HCT116 (cell line): ENCODE data around the gene BPIFB4. TPM values are rescaled to one million over a fixed set of nuclear protein-coding genes. Genes with fewer than 3 reads are reported as not detected.

Source experiments
- ATAC-seq: fragments of 200-7000 bp; cut with Tn5 transposase; 2 replicates; pipeline ENCODE4 v1.9.1; 2020; ENCODE audit warnings: mild to moderate bottlenecking, moderate library complexity
- BruUV-seq: library from RNA; stranded (reverse); fragments of 400-500 nt; replicated peaks from 2 replicates; lab custom pipeline; 2021; lab: Mats Ljungman, UMichigan
- CTCF ChIA-PET: fragments of 300-600 bp; sonication (Branson Sonifier 250); formaldehyde crosslinking; loops from one replicate; lab custom pipeline; 2021; ENCODE audit warnings: antibody characterized with exemption; lab: Charles Lee
- POLR2A ChIA-PET: fragments of 300-600, 350-600 bp; sonication (Branson Sonifier 250); formaldehyde crosslinking; loops from one replicate; lab custom pipeline; 2021; ENCODE audit warnings: antibody characterized with exemption; lab: Charles Lee
- RAD21 ChIA-PET, 2 experiments: fragments of 300-600 bp; sonication (Branson Sonifier 250); formaldehyde crosslinking; loops; one replicate each; lab custom pipeline; 2023; ENCODE audit warnings: low total read pairs in 2 of 2; ENCODE audit not compliant: uncharacterized antibody in 2 of 2, unreplicated experiment in 2 of 2, low non-redundant PET in 1 of 2; lab: Charles Lee
- DNase-seq: peaks from one replicate; pipeline ENCODE4 v3.0.0-alpha.2; 2010; ENCODE audit warnings: low read depth, low spot score
- H2AFZ ChIP-seq: fragments of 200-600 bp; shearing (Covaris generic), sonication (generic); 2 replicates; pipeline ENCODE4 v1.6.1; 2017; ENCODE audit warnings: low read depth, mixed run types, mixed read lengths, antibody characterized with exemption, low read length; ENCODE audit not compliant: poor library complexity, severe bottlenecking
- H3K27ac ChIP-seq: 2 replicates; pipeline ENCODE4 v1.5.1; 2012; ENCODE audit warnings: low read depth, low read length
- H3K27me3 ChIP-seq: fragments of 200-600 bp; sonication (generic); 2 replicates; pipeline ENCODE4 v1.6.1; 2016; ENCODE audit warnings: mixed run types, low read length, mixed read lengths; ENCODE audit not compliant: insufficient read depth
- H3K36me3 ChIP-seq, 2 experiments: fragments of 200-500 bp in 1 of 2; fragments of 200-600 bp in 1 of 2; sonication (Bioruptor generic) in 1 of 2; sonication (generic) in 1 of 2; 2 replicates each; pipeline versions ENCODE4 v1.5.1 to v1.6.1; 2014 to 2016; ENCODE audit warnings: low read length in 2 of 2, inconsistent platforms in 1 of 2, mixed read lengths in 1 of 2, mixed run types in 1 of 2; ENCODE audit not compliant: insufficient read depth in 2 of 2, control insufficient read depth in 1 of 2
- H3K4me1 ChIP-seq, 2 experiments: fragments of 200-600 bp in 1 of 2; sonication (generic) in 1 of 2; 2 replicates each; pipeline versions ENCODE4 v1.5.1 to v1.6.1; 2012 to 2017; ENCODE audit warnings: low read length in 2 of 2, inconsistent platforms in 1 of 2, mild to moderate bottlenecking in 1 of 2, mixed read lengths in 1 of 2, mixed run types in 1 of 2, moderate library complexity in 1 of 2; ENCODE audit not compliant: insufficient read depth in 2 of 2, control insufficient read depth in 1 of 2
- H3K4me2 ChIP-seq: fragments of 200-600 bp; sonication (generic); 2 replicates; pipeline ENCODE4 v1.6.1; 2017; ENCODE audit warnings: mixed run types, low read length, mixed read lengths
- H3K4me3 ChIP-seq, 2 experiments: fragments of 200-600 bp in 1 of 2; sonication (generic) in 1 of 2; replicated peaks in 1 of 2; 2 replicates each; pipeline ENCODE4 v1.5.1; 2011 to 2016; ENCODE audit warnings: low read length in 2 of 2, control low read depth in 1 of 2, low read depth in 1 of 2, mild to moderate bottlenecking in 1 of 2, mixed read lengths in 1 of 2, mixed run types in 1 of 2
- H3K79me2 ChIP-seq: fragments of 200-600 bp; sonication (generic); 2 replicates; pipeline ENCODE4 v1.6.1; 2017; ENCODE audit warnings: mild to moderate bottlenecking, mixed run types, low read length, moderate library complexity, mixed read lengths; ENCODE audit not compliant: insufficient read depth
- H3K9ac ChIP-seq: fragments of 200-600 bp; sonication (generic); 2 replicates; pipeline ENCODE4 v1.6.1; 2016; ENCODE audit warnings: low read length, mixed read lengths
- H3K9me2 ChIP-seq: fragments of 200-600 bp; sonication (generic), shearing (Covaris generic); 2 replicates; pipeline ENCODE4 v1.6.1; 2017; ENCODE audit warnings: mixed run types, mild to moderate bottlenecking, moderate library complexity; ENCODE audit not compliant: insufficient read depth
- H3K9me3 ChIP-seq, 2 experiments: fragments of 200-500 bp in 1 of 2; fragments of 200-600 bp in 1 of 2; sonication (Bioruptor generic) in 1 of 2; sonication (generic) in 1 of 2; 2 replicates each; pipeline ENCODE4 v1.6.1; 2014 to 2017; ENCODE audit warnings: low read length in 2 of 2, mixed read lengths in 2 of 2, inconsistent platforms in 1 of 2, low read depth in 1 of 2, mild to moderate bottlenecking in 1 of 2, mixed run types in 1 of 2, moderate library complexity in 1 of 2; ENCODE audit not compliant: control insufficient read depth in 1 of 2, insufficient read depth in 1 of 2
- H4K20me1 ChIP-seq: fragments of 200-600 bp; sonication (generic), shearing (Covaris generic); 2 replicates; pipeline ENCODE4 v1.6.1; 2017; ENCODE audit warnings: mixed run types, mild to moderate bottlenecking, moderate library complexity; ENCODE audit not compliant: insufficient read depth
- CBX3 ChIP-seq: IDR thresholded peaks from 2 replicates; pipeline ENCODE4 v1.6.1; 2012; ENCODE audit warnings: low read depth
- CEBPB ChIP-seq: IDR thresholded peaks from 2 replicates; pipeline ENCODE4 v1.6.1; 2012; ENCODE audit warnings: low read depth
- CTCF ChIP-seq, 3 experiments: fragments of 200-600 bp in 1 of 3; sonication (generic) in 1 of 3; IDR thresholded peaks in 2 of 3; conservative IDR thresholded peaks in 1 of 3; 2 replicates each; pipeline ENCODE4 v1.5.1; 2012 to 2017; ENCODE audit warnings: low read depth in 2 of 3, low read length in 2 of 3, antibody characterized with exemption in 1 of 3, borderline replicate concordance in 1 of 3, control low read depth in 1 of 3, mild to moderate bottlenecking in 1 of 3, mixed read lengths in 1 of 3, mixed run types in 1 of 3, moderate library complexity in 1 of 3; ENCODE audit not compliant: insufficient read depth in 1 of 3
- EZH2phosphoT487 ChIP-seq: fragments of 200-600 bp; IDR thresholded peaks from 2 replicates; pipeline ENCODE4 v1.6.1; 2018; ENCODE audit warnings: antibody characterized with exemption, borderline replicate concordance
- FOSL1 ChIP-seq: IDR thresholded peaks from 2 replicates; pipeline ENCODE4 v1.6.1; 2012; ENCODE audit warnings: low read depth
- JUND ChIP-seq: IDR thresholded peaks from 2 replicates; pipeline ENCODE4 v1.6.1; 2012
- MAX ChIP-seq: IDR thresholded peaks from 2 replicates; pipeline ENCODE4 v1.6.1; 2012
- POLR2A ChIP-seq: IDR thresholded peaks from 2 replicates; pipeline ENCODE4 v1.7.0; 2011; ENCODE audit warnings: borderline replicate concordance; ENCODE audit not compliant: insufficient read depth, insufficient read length; ENCODE audit errors: extremely low read depth
- POLR2AphosphoS5 ChIP-seq: IDR thresholded peaks from 2 replicates; pipeline ENCODE4 v1.6.1; 2011; ENCODE audit warnings: mild to moderate bottlenecking, low read depth, low read length, moderate library complexity
- RAD21 ChIP-seq: IDR thresholded peaks from 2 replicates; pipeline ENCODE4 v1.6.1; 2012; ENCODE audit warnings: low read depth, mild to moderate bottlenecking
- REST ChIP-seq: IDR thresholded peaks from 2 replicates; pipeline ENCODE4 v1.6.1; 2012; ENCODE audit warnings: low read depth
- SIN3A ChIP-seq: IDR thresholded peaks from 2 replicates; pipeline ENCODE4 v1.6.1; 2012; ENCODE audit warnings: low read depth
- SP1 ChIP-seq: IDR thresholded peaks from 2 replicates; pipeline ENCODE4 v1.6.1; 2012; ENCODE audit warnings: low read depth
- SRF ChIP-seq: IDR thresholded peaks from 2 replicates; pipeline ENCODE4 v1.6.1; 2012; ENCODE audit warnings: low read depth
- TCF7L2 ChIP-seq: IDR thresholded peaks from 2 replicates; pipeline ENCODE4 v1.7.0; 2011; ENCODE audit warnings: borderline replicate concordance, inconsistent platforms; ENCODE audit not compliant: insufficient read depth, insufficient read length; ENCODE audit errors: extremely low read depth
- YY1 ChIP-seq: IDR thresholded peaks from 2 replicates; pipeline ENCODE4 v1.6.1; 2011; ENCODE audit warnings: low read length, low read depth, moderate library complexity, mild to moderate bottlenecking; ENCODE audit not compliant: insufficient replicate concordance; ENCODE audit errors: extremely low read depth
- ZBTB33 ChIP-seq: IDR thresholded peaks from 2 replicates; pipeline ENCODE4 v1.6.1; 2011; ENCODE audit warnings: mild to moderate bottlenecking, low read length, moderate library complexity; ENCODE audit not compliant: insufficient replicate concordance; ENCODE audit errors: extremely low read depth
- ZFX ChIP-seq: fragments of 450-650 bp; IDR thresholded peaks from 2 replicates; pipeline ENCODE4 v1.6.1; 2017
- ZNF274 ChIP-seq: fragments of 200-500 bp; sonication (Bioruptor generic); IDR thresholded peaks from 2 replicates; pipeline ENCODE4 v1.6.1; 2014; ENCODE audit warnings: mild to moderate bottlenecking, low read depth, low read length, inconsistent platforms
- intact Hi-C: fragments of 100-400 bp; cut with micrococcal nuclease; formaldehyde crosslinking; loops from 2 replicates; pipeline ENCODE4 v1.10.0; 2022
- total RNA-seq: library from RNA; stranded (reverse); gene quantifications from one replicate; pipeline ENCODE4 v1.2.1, GENCODE V29; 2021; ENCODE audit not compliant: unreplicated experiment

The BPIFB4 gene
- total RNA-seq, 1 experiment from 2014 or later = not detected

- H3K36me3 ChIP-seq = no peaks in the 10 kb centered on the region
- ChIA-PET CTCF (interaction anchor here (0.9 kb wide), 1 partner anchor 8 kb away, joined by 5 read pairs; no protein-coding TSS in a partner anchor), POLR2A (no interaction called here), RAD21 (no interaction called here)
- no peak for ATAC-seq
- DNase-seq = no peak
- H3K27me3 ChIP-seq = no peaks in the 10 kb centered on the region
- BruUV-seq = no TSS peak
- H3K27ac ChIP-seq = no peak overlapping the region
- intact Hi-C loops = no loop called here
- no peak overlapping the region for H3K9ac ChIP-seq
- no peak overlapping the region for H2AFZ ChIP-seq
- H3K9me2 ChIP-seq = no peaks in the 10 kb centered on the region
- no peak overlapping the region for H3K4me3 ChIP-seq
- no peaks in the 10 kb centered on the region for H3K9me3 ChIP-seq
- H3K79me2 ChIP-seq = no peaks in the 10 kb centered on the region
- no peaks in the 10 kb centered on the region for H4K20me1 ChIP-seq
- no peak overlapping the region for H3K4me2 ChIP-seq
- TF ChIP-seq MAX (no peak), CTCF (IDR thresholded peaks at IDR 0.05 in 2 of 3, conservative IDR thresholded peaks at IDR 0.05 in 1 of 3; ENCODE audit: borderline replicate concordance in 1 of 3, insufficient read depth in 1 of 3, low read depth in 2 of 3, low read length in 2 of 3) (no peak), SIN3A (no peak), RAD21 (no peak), CBX3 (no peak), SP1 (no peak), CEBPB (no peak), SRF (no peak), ZNF274 (no peak), ZBTB33 (no peak), POLR2A (no peak), JUND (no peak), FOSL1 (no peak), TCF7L2 (no peak), YY1 (no peak), REST (no peak), EZH2phosphoT487 (no peak), ZFX (no peak), POLR2AphosphoS5 (no peak)
- no peaks in the 10 kb centered on the region for H3K4me1 ChIP-seq
Measured at GRCh38 chr20:33068251-33068939, 11.0 kb upstream of the BPIFB4 start.
